DOHH2 (cell line): ENCODE measurements around the gene TTF2.

Source experiments
- EZH2phosphoT487 ChIP-seq: fragments of 200-600 bp; sonication (generic); IDR thresholded peaks from 2 replicates; pipeline ENCODE4 v1.6.1; 2017; ENCODE audit warnings: borderline replicate concordance, mild to moderate bottlenecking, antibody characterized with exemption, low read length, moderate library complexity, mixed read lengths
- TF ChIP-seq, protein P1 (sequence below): fragments of 200-600 bp; sonication (generic); IDR thresholded peaks from one replicate; pipeline ENCODE4 v1.5.1; 2014; ENCODE audit warnings: antibody characterized with exemption, mild to moderate bottlenecking, low read depth, low read length; ENCODE audit not compliant: poor library complexity, severe bottlenecking

DNA sequence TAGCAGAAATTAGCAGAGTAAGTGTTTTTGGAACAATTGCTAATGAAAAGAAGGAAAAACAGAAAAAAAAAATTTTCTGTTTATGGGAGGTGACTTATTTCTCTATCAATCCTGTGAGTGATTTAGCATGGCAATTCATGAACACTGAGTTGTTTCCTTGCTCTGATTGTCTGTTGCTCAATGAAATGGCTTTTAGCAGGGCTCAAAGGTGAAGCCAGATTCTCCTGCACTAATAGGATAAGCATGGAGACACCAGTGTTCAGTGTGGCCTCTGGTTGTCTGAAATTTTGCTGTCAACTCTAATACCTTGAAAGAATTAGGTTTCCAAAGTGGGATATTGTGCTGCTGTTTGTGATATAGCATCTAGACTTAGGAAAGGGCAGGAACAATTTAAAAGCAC lies 45.6 kb downstream of the TTF2 start:
- TF ChIP-seq, protein P1, sequence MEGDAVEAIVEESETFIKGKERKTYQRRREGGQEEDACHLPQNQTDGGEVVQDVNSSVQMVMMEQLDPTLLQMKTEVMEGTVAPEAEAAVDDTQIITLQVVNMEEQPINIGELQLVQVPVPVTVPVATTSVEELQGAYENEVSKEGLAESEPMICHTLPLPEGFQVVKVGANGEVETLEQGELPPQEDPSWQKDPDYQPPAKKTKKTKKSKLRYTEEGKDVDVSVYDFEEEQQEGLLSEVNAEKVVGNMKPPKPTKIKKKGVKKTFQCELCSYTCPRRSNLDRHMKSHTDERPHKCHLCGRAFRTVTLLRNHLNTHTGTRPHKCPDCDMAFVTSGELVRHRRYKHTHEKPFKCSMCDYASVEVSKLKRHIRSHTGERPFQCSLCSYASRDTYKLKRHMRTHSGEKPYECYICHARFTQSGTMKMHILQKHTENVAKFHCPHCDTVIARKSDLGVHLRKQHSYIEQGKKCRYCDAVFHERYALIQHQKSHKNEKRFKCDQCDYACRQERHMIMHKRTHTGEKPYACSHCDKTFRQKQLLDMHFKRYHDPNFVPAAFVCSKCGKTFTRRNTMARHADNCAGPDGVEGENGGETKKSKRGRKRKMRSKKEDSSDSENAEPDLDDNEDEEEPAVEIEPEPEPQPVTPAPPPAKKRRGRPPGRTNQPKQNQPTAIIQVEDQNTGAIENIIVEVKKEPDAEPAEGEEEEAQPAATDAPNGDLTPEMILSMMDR: no peak
- no peak for TF ChIP-seq EZH2phosphoT487
